Lower lobe of right lung (tissue), 2 donors: Measurements from ENCODE around the gene COMT. TPM values are rescaled to one million over a fixed set of nuclear protein-coding genes. Genes with fewer than 3 reads are reported as not detected.

ENCODE experiments used
- ATAC-seq, 2 donors: fragments of 200-7000 bp; cut with Tn5 transposase; one replicate each; pipeline ENCODE4 v1.9.1; 2020 to 2022; ENCODE audit warnings: mild to moderate bottlenecking in 2 of 2, moderate library complexity in 2 of 2
- DNase-seq: peaks from one replicate; pipeline ENCODE4 v3.0.0-alpha.2; 2020
- H3K27ac ChIP-seq: fragments of 200-600 bp; one replicate; pipeline ENCODE4 v1.8.0; 2022
- H3K27me3 ChIP-seq: fragments of 200-600 bp; one replicate; pipeline ENCODE4 v1.8.0; 2022; ENCODE audit warnings: low read depth
- H3K36me3 ChIP-seq: fragments of 200-600 bp; one replicate; pipeline ENCODE4 v1.8.0; 2022; ENCODE audit warnings: mild to moderate bottlenecking
- H3K4me1 ChIP-seq: fragments of 200-600 bp; one replicate; pipeline ENCODE4 v1.8.0; 2022
- H3K4me3 ChIP-seq: fragments of 200-600 bp; one replicate; pipeline ENCODE4 v1.8.0; 2022; ENCODE audit warnings: mild to moderate bottlenecking
- H3K9me3 ChIP-seq: fragments of 200-600 bp; one replicate; pipeline ENCODE4 v1.8.0; 2022
- CTCF ChIP-seq: fragments of 200-600 bp; IDR thresholded peaks from one replicate; pipeline ENCODE4 v1.8.0; 2022; ENCODE audit warnings: antibody characterized with exemption, mild to moderate bottlenecking
- intact Hi-C: fragments of 100-400 bp; cut with DNase I; formaldehyde crosslinking; loops from one replicate; pipeline ENCODE4 v1.11.0; 2022
- total RNA-seq: library from RNA; stranded (reverse); fragmentation: NEBNext Ultra II Directional; extraction: Animal tissue kit (Norgen Biotek cat#: 25700); gene quantifications from one replicate; pipeline ENCODE4 v1.2.1, GENCODE V29; 2021
- donor health status: DM: no; HTN: yes; CAD: no; lungs with severe emphysema.

COMT gene
- total RNA-seq, 1 donor from 2014 or later: 235 TPM

- ATAC-seq (no peak), DNase-seq (no peak)
- Histone ChIP-seq H3K27ac (peak overlapping the region; percentile 24), H3K9me3 (no peaks in the 10 kb centered on the region), H3K4me3 (no peak overlapping the region), H3K36me3 (no peaks in the 10 kb centered on the region), H3K4me1 (peaks cover 31% of the 10 kb centered on the region), H3K27me3 (no peaks in the 10 kb centered on the region)
- intact Hi-C loops: no loop called here
- TF ChIP-seq CTCF: no peak
These were observed 47.6 kb downstream of the COMT start for GRCh38 chr22:19988965-19989724.

DNA sequence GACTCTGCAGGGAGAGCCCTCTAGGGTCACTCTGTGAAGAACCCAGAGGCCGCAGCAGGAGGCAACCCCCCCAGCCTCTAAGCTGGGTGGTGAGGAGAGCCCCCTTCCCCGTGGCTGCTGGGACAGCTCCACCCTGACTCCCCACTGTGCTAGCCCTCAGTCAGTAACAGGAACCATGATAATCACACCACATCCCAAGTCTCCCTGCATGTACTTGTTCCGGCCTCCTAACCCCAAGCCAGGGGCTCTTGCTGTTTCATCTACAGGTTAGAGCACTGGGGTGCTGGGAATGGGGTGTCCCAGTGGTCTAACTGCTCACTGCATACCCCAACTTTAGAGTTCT is 48.1 kb downstream of the COMT start:
- Histone ChIP-seq H3K4me1 (peaks cover 27% of the 10 kb centered on the region), H3K9me3 (no peaks in the 10 kb centered on the region), H3K4me3 (no peak overlapping the region), H3K27ac (peak overlapping the region; percentile 24), H3K27me3 (no peaks in the 10 kb centered on the region), H3K36me3 (no peaks in the 10 kb centered on the region)
- intact Hi-C loops: no loop called here
- ATAC-seq (no peak), DNase-seq (no peak)
- no peak for TF ChIP-seq CTCF

GRCh38 chr22:19990188-19990587 is 48.6 kb downstream of the COMT start:
- Histone ChIP-seq H3K4me3 (no peak overlapping the region), H3K4me1 (peaks cover 22% of the 10 kb centered on the region), H3K36me3 (no peaks in the 10 kb centered on the region), H3K27ac (no peak overlapping the region), H3K9me3 (no peaks in the 10 kb centered on the region), H3K27me3 (no peaks in the 10 kb centered on the region)
- DNase-seq (no peak), ATAC-seq (no peak)
- intact Hi-C loops: no loop called here
- no peak for TF ChIP-seq CTCF

GRCh38 chr22:19990609-19991394 is 49.2 kb downstream of the COMT start:
- no peak overlapping the region for H3K27ac ChIP-seq

GRCh38 chr22:19991395-19991644 is 49.7 kb downstream of the COMT start:
- DNase-seq: no peak
- H3K9me3 ChIP-seq: no peaks in the 10 kb centered on the region
- ATAC-seq: no peak
- no peak overlapping the region for H3K27ac ChIP-seq
- no peak for TF ChIP-seq CTCF
- no peaks in the 10 kb centered on the region for H3K36me3 ChIP-seq
- peaks cover 20% of the 10 kb centered on the region for H3K4me1 ChIP-seq
- intact Hi-C loops: no loop called here
- no peaks in the 10 kb centered on the region for H3K27me3 ChIP-seq
- H3K4me3 ChIP-seq: no peak overlapping the region

More at GRCh38 chr22:19990609-19991394, 49.2 kb downstream of the COMT start:
- ATAC-seq (no peak), DNase-seq (no peak)
- peaks cover 20% of the 10 kb centered on the region for H3K4me1 ChIP-seq
- no peak for TF ChIP-seq CTCF
- H3K36me3 ChIP-seq: no peaks in the 10 kb centered on the region
- H3K9me3 ChIP-seq: no peaks in the 10 kb centered on the region
- H3K4me3 ChIP-seq: no peak overlapping the region
- H3K27me3 ChIP-seq: no peaks in the 10 kb centered on the region
- intact Hi-C loops: no loop called here
